Natural killer cell (primary cell): ENCODE results near the gene PROCA1. TPM values are rescaled to one million over a fixed set of nuclear protein-coding genes. Genes with fewer than 3 reads are reported as not detected.
"Not testable (repeated sequence)": the region's sequence is repeated elsewhere in the genome, so short reads cannot be mapped to it uniquely, and the experiment has no call there.

ENCODE experiments used
- ATAC-seq, 3 donors: fragments of 150-1000 bp in 2 of 3; fragments of 200-7000 bp in 1 of 3; cut with Tn5 transposase; 1 replicate in 1 of 3; 2 replicates in 2 of 3; pipeline ENCODE4 v1.10.0; 2021; ENCODE audit warnings: mild to moderate bottlenecking in 2 of 3, moderate library complexity in 2 of 3
- DNase-seq, 2 donors: peaks; one replicate each; pipeline versions ENCODE4 v3.0.0 to v3.0.0-alpha.2; 2013 to 2021; ENCODE audit warnings: mixed read lengths in 1 of 2
- H3K27ac ChIP-seq: one replicate; pipeline ENCODE4 v1.5.1; 2013; ENCODE audit warnings: mild to moderate bottlenecking, low read length
- H3K27me3 ChIP-seq: one replicate; pipeline ENCODE4 v1.6.1; 2013; ENCODE audit warnings: low read length; ENCODE audit not compliant: control insufficient read depth, insufficient read depth
- H3K36me3 ChIP-seq: one replicate; pipeline ENCODE4 v1.6.1; 2013; ENCODE audit warnings: low read length; ENCODE audit not compliant: control insufficient read depth, insufficient read depth
- H3K4me1 ChIP-seq: one replicate; pipeline ENCODE4 v1.6.1; 2013; ENCODE audit warnings: low read length; ENCODE audit not compliant: control insufficient read depth, insufficient read depth
- H3K4me3 ChIP-seq: one replicate; pipeline ENCODE4 v1.5.1; 2013; ENCODE audit warnings: low read length
- H3K9me3 ChIP-seq: one replicate; pipeline ENCODE4 v1.6.1; 2013; ENCODE audit warnings: low read length; ENCODE audit not compliant: control insufficient read depth, insufficient read depth
- H3K27ac Mint-ChIP-seq, 2 donors: one replicate each; pipeline ENCODE4 v1.8.0; 2022; ENCODE audit warnings: mild to moderate bottlenecking in 2 of 2, mixed read lengths in 2 of 2, moderate library complexity in 1 of 2
- H3K27me3 Mint-ChIP-seq, 2 donors: one replicate each; pipeline ENCODE4 v1.8.0; 2022; ENCODE audit warnings: low read depth in 2 of 2, mixed read lengths in 2 of 2
- H3K36me3 Mint-ChIP-seq: one replicate; pipeline ENCODE4 v1.8.0; 2022; ENCODE audit warnings: mixed read lengths
- H3K4me1 Mint-ChIP-seq, 2 donors: one replicate each; pipeline ENCODE4 v1.8.0; 2022; ENCODE audit warnings: mixed read lengths in 2 of 2
- H3K4me3 Mint-ChIP-seq: one replicate; pipeline ENCODE4 v1.8.0; 2022; ENCODE audit warnings: mild to moderate bottlenecking, moderate library complexity, mixed read lengths
- H3K9me3 Mint-ChIP-seq, 2 donors: one replicate each; pipeline ENCODE4 v1.8.0; 2022; ENCODE audit warnings: mixed read lengths in 2 of 2
- CTCF ChIP-seq: fragments of 200-600 bp; IDR thresholded peaks from one replicate; pipeline ENCODE4 v1.8.0; 2022; ENCODE audit warnings: antibody characterized with exemption
- whole genome bisulfite sequencing: methylation state at CpG from one replicate; pipeline ENCODE4 v1.1.7; 2013; ENCODE audit warnings: missing lambda C conversion rate; ENCODE audit not compliant: insufficient coverage; 5-methylcytosine and 5-hydroxymethylcytosine counted together
- intact Hi-C: fragments of 100-400 bp; cut with micrococcal nuclease; formaldehyde crosslinking; loops from one replicate; pipeline ENCODE4 v1.14.2; 2022
- total RNA-seq, 4 donors: library from RNA; stranded (reverse); fragments of 120-200 nt in 1 of 4; gene quantifications; one replicate each; pipeline versions ENCODE4 v1.2.3 to v1.2.4, GENCODE V29; 2013 to 2022

The PROCA1 gene
- total RNA-seq, 3 donors from 2014 or later (not counting 1 experiment from before 2014, with no cell fraction given) = 2.3 to 5.8 (median 3.6) TPM

- under 1% methylated on average over 66 of the region's 66 CpGs for WGBS
- peaks cover 10% of the 10 kb centered on the region for H3K4me1 ChIP-seq
- Mint-ChIP-seq H3K27me3 (no peaks in the 10 kb centered on the region), H3K27ac (peak within 1 kb of the TSS; percentile 100), H3K4me3 (peak within 1 kb of the TSS; percentile 98), H3K36me3 (no peaks in the 10 kb centered on the region), H3K9me3 (no peaks in the 10 kb centered on the region), H3K4me1 (peaks cover 55 to 57% of the 10 kb centered on the region in 2 donors)
- intact Hi-C loops = loop anchor here (1.0 to 5.0 kb wide), 2 partner anchors 16 to 55 kb away; partner anchors contain the start of genes RAB34 and RPL23A
- ATAC-seq = peak; percentile 81 to 91 (median 85)
- no peaks in the 10 kb centered on the region for H3K9me3 ChIP-seq
- no peaks in the 10 kb centered on the region for H3K27me3 ChIP-seq
- H3K27ac ChIP-seq = peak within 1 kb of the TSS; percentile 93
- peak; percentile 95 to 96 for DNase-seq
- H3K4me3 ChIP-seq = peak within 1 kb of the TSS; percentile 86
- peaks cover 9% of the 10 kb centered on the region for H3K36me3 ChIP-seq
- no peak for TF ChIP-seq CTCF
These were observed 49.8 kb downstream of the PROCA1 start, which contains the start of the genes SDF2 and SUPT6H for GRCh38 chr17:28661635-28662526. Gene SDF2, minus strand, starts transcription at chr17:28661906. Its CDS starts 30 bp downstream, at chr17:28661876. Gene SUPT6H, plus strand, starts transcription at chr17:28662205. Its CDS starts 11,197 bp downstream, at chr17:28673402.

- Mint-ChIP-seq H3K27ac (peak overlapping the region; percentile 100), H3K4me3 (peak overlapping the region; percentile 98), H3K4me1 (peaks cover 41 to 52% of the 10 kb centered on the region in 2 donors)
- H3K27ac ChIP-seq, intact Hi-C loops, DNase-seq, H3K9me3 Mint-ChIP-seq, ATAC-seq, H3K27me3 Mint-ChIP-seq, H3K4me3 ChIP-seq, H3K9me3 ChIP-seq, H3K36me3 ChIP-seq, H3K27me3 ChIP-seq, H3K36me3 Mint-ChIP-seq: not testable (repeated sequence)
- H3K4me1 ChIP-seq = peaks cover 10% of the 10 kb centered on the region
- over 99% methylated on average over 23 of the region's 23 CpGs for WGBS
These were observed 52.2 kb downstream of the PROCA1 start for GRCh38 chr17:28659497-28659881.

- H3K9me3 Mint-ChIP-seq, H3K27me3 Mint-ChIP-seq, H3K9me3 ChIP-seq, intact Hi-C loops, H3K4me3 ChIP-seq, H3K27ac Mint-ChIP-seq, DNase-seq, H3K36me3 Mint-ChIP-seq, H3K4me3 Mint-ChIP-seq, ATAC-seq, H3K36me3 ChIP-seq, H3K27me3 ChIP-seq, H3K27ac ChIP-seq: not testable (repeated sequence)
- peaks cover 37 to 47% of the 10 kb centered on the region in 2 donors for H3K4me1 Mint-ChIP-seq
- WGBS = 98% methylated on average over 45 of the region's 46 CpGs
- peaks cover 10% of the 10 kb centered on the region for H3K4me1 ChIP-seq
These were observed 52.8 kb downstream of the PROCA1 start for GRCh38 chr17:28658766-28659496.

- H3K36me3 ChIP-seq, ATAC-seq, H3K36me3 Mint-ChIP-seq, H3K27me3 Mint-ChIP-seq, H3K4me3 ChIP-seq, H3K9me3 ChIP-seq, H3K27ac ChIP-seq, DNase-seq, H3K9me3 Mint-ChIP-seq, H3K27ac Mint-ChIP-seq, H3K27me3 ChIP-seq, H3K4me3 Mint-ChIP-seq, intact Hi-C loops: not testable (repeated sequence)
- H3K4me1 Mint-ChIP-seq = peaks cover 31 to 41% of the 10 kb centered on the region in 2 donors
- 95% methylated on average over 3 of the region's 8 CpGs for WGBS
- peaks cover 10% of the 10 kb centered on the region for H3K4me1 ChIP-seq
These were observed 53.3 kb downstream of the PROCA1 start for GRCh38 chr17:28658342-28658741.
